GM21423 (cell line): ENCODE measurements around the gene SHISAL2A.

ENCODE experiments used
- ATAC-seq: cut with Tn5 transposase; IDR thresholded peaks from one replicate; pipeline ENCODE4 v1.9.1; 2021; ENCODE audit warnings: mild to moderate bottlenecking, moderate library complexity; ENCODE audit not compliant: unreplicated experiment

Gene SHISAL2A

GRCh38 chr1:52658795-52659194 lies 25.8 kb downstream of the SHISAL2A start:
- no peak for ATAC-seq

GRCh38 chr1:52659356-52659755 lies 26.4 kb downstream of the SHISAL2A start:
- peak; percentile 79 for ATAC-seq

DNA sequence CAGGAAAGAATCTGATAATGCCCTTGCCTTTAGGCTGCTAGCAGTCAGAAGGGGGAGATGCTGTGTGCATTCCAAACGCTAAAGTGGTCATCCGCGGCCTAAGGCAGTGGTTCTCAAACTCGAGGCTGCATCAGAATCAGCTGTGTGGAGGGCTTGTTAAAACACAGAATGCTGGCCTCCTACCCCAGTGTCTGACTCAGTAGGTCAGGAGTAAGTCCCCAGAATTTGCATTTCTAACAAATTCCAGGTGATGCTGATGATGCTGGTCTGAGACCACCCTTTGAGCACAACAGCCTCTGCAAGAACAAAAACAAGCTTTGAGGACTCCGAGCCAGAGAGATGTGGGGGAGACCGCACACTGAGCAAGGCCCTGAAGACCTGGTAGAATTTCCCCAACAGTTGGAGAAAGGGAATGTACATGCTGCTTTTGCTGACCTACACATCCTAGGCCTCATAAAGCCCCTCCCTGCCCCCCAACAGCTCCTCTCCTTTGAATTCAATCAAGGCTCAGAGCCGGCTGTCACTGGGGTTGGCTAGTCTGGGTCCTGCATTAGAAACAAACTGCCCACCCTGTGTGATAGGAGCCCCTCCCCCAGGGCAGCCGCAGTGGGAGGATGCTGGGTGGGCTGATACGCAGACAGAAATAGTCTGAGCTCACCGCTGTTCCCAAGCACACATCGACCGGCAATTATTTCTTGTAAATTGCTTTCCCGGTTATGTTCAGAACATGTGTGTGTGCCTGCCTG lies 27.1 kb downstream of the SHISAL2A start:
- ATAC-seq = no peak

GRCh38 chr1:52660807-52661206 lies 27.8 kb downstream of the SHISAL2A start:
- no peak for ATAC-seq

DNA sequence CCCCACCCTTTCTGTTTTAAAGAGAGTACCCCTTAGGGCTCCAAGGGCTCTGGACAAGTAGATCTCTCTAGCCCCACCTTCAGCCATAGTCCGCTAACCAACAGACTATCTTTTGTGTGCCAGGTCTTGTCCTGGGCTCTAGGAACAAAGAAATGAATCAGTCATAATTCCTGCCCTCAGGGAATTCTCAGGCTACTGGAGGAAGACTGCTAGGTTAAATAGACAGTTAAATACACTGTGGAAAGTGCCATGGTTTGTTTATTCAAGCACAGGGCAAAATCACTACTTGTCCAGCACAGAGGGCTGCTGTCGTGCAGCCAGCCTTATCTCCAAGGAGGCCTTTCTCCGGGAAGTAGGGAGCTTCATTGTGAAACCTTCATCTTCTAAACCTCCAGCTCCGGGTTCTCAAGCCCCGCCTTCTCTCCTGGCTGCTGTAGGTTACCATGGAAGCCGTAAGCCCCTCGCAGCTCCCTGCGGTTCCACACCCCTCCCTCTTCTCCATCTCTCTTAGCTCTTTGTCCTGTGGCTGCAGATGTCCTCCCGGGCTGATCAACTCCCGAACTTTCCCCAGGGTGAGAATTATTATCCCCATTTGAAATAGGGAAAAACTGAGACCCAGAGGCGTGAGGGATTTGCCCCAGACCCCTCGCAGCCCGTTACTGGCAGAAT lies 29.8 kb downstream of the SHISAL2A start:
- no peak for ATAC-seq

- ATAC-seq = no peak
These were observed 30.7 kb downstream of the SHISAL2A start for GRCh38 chr1:52663716-52664115.

- ATAC-seq = no peak
These were observed 32.3 kb downstream of the SHISAL2A start for GRCh38 chr1:52665006-52665941.

DNA sequence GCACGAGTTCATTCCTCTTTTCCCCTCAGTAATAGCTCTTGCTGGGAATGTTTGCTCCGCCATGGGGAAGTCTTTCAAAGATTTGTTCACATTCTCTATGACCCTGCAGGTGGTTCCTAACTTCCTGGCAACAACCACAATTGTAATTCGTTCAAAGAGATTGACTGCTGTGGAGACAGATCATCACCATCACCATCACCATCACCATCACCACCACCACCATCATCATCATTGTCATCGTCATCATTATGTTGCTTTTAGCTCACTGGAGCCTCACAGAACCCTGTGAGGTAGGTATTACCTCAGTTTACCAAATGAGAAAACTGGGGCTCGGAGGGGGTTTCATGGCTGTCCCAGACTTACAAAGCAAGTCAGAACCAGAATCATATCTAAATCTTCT lies 34.3 kb downstream of the SHISAL2A start:
- no peak for ATAC-seq

DNA sequence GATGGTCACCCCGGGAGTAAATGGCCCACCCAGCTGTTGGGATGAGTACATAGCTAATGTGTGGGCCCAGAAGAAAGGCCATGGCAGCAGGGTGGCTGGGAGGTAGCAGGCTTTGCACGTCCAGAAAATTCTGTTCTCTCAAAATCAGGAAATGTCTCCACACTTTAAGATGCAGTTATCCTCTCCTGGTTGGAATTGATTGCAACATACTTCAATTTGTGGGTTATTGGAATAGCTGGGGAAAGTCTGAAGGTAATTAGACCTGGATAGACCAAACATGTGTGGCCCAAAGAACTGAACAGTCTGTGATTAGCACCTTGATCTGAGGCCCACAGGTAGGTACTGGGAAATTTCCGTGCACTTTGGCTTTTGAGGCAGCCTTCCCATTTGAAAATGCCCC lies 35.0 kb downstream of the SHISAL2A start:
- ATAC-seq = no peak

- ATAC-seq = no peak
These were observed 35.7 kb downstream of the SHISAL2A start for GRCh38 chr1:52668711-52669110.

GRCh38 chr1:52669696-52670095 lies 36.7 kb downstream of the SHISAL2A start:
- ATAC-seq = no peak

GRCh38 chr1:52670604-52671003 lies 37.6 kb downstream of the SHISAL2A start:
- ATAC-seq = no peak

- no peak for ATAC-seq
These were observed 40.0 kb downstream of the SHISAL2A start for GRCh38 chr1:52672946-52673345.

DNA sequence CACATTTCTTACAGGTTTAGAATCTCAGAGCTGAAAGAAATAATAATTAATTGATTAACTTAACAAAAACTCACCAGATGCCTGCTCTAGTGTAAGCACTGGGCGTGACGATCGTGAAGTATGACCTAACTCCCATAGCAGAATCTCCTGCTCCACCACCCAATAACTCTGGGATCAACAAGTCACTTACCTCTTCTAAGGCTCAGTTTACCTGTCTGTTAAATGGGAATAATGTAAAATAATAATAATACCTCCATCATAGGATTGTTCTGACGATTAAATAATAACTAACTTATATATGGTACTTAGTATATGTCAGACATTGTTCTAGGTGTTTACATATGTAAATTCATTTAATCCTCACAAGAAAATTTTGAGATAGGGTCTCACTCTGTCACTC lies 40.5 kb downstream of the SHISAL2A start:
- ATAC-seq = no peak

GRCh38 chr1:52674497-52675384 lies 41.8 kb downstream of the SHISAL2A start:
- no peak for ATAC-seq

- ATAC-seq = no peak
These were observed 43.4 kb downstream of the SHISAL2A start for GRCh38 chr1:52676249-52676903.

GRCh38 chr1:52677076-52677806 lies 44.3 kb downstream of the SHISAL2A start:
- no peak for ATAC-seq

- ATAC-seq = no peak
These were observed 46.1 kb downstream of the SHISAL2A start for GRCh38 chr1:52679048-52679447.

DNA sequence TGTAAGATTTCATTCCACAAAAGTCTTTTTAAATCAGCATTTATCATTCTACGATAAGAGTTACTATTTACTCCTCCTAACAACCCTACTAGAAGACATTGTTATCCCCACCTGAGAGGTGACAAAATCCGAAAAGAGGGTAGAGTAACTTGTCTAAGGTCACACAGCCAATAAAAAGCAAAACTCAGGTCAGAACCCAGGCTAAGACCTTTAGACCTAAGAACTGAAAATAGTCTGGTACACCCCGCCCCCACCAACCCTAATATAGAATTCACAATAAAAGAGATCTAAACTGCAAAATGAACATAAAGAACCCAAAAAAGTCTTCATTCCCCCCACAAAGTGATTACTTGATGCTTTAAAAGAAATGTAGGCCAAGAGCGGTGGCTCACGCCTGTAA lies 46.5 kb downstream of the SHISAL2A start:
- no peak for ATAC-seq
